CD14-positive monocyte (primary cell): ENCODE measurements around the gene SIPA1L3. TPM values are rescaled to one million over a fixed set of nuclear protein-coding genes. Genes with fewer than 3 reads are reported as not detected.
A peak's percentile ranks its signal among the peaks of the same experiment; 100 is the strongest.

ENCODE experiments used
- DNase-seq, 3 donors: peaks; one replicate each; pipeline ENCODE4 v3.0.0-alpha.2; 2011 to 2022
- H2AFZ ChIP-seq: 2 replicates; pipeline ENCODE4 v1.6.0; 2012; ENCODE audit warnings: mild to moderate bottlenecking, low read depth, low read length, inconsistent platforms; ENCODE audit not compliant: insufficient read depth, poor library complexity, severe bottlenecking
- H3K27ac ChIP-seq, 2 donors: 1 replicate in 1 of 2; 2 replicates in 1 of 2; pipeline ENCODE4 v1.5.1; 2012 to 2013; ENCODE audit warnings: low read length in 2 of 2, control low read depth in 1 of 2, inconsistent platforms in 1 of 2, low read depth in 1 of 2, mild to moderate bottlenecking in 1 of 2
- H3K27me3 ChIP-seq, 2 donors: one replicate each; pipeline versions ENCODE4 v1.6.0 to v1.6.1; 2011 to 2013; ENCODE audit warnings: low read length in 2 of 2; ENCODE audit not compliant: control insufficient read depth in 2 of 2, insufficient read depth in 2 of 2
- H3K36me3 ChIP-seq, 2 donors: replicated peaks in 1 of 2; 1 replicate in 1 of 2; 2 replicates in 1 of 2; pipeline versions ENCODE4 v1.5.1 to v1.6.1; 2012 to 2013; ENCODE audit warnings: low read length in 2 of 2, control low read depth in 1 of 2, inconsistent platforms in 1 of 2, mild to moderate bottlenecking in 1 of 2; ENCODE audit not compliant: insufficient read depth in 2 of 2, control insufficient read depth in 1 of 2
- H3K4me1 ChIP-seq, 2 donors: 1 replicate in 1 of 2; 2 replicates in 1 of 2; pipeline versions ENCODE4 v1.5.1 to v1.6.1; 2012 to 2013; ENCODE audit warnings: low read length in 2 of 2, control low read depth in 1 of 2, inconsistent platforms in 1 of 2, mild to moderate bottlenecking in 1 of 2, moderate library complexity in 1 of 2; ENCODE audit not compliant: insufficient read depth in 2 of 2, control insufficient read depth in 1 of 2
- H3K4me2 ChIP-seq: replicated peaks from 2 replicates; pipeline ENCODE3; 2012; ENCODE audit warnings: low read length, moderate library complexity, mild to moderate bottlenecking; ENCODE audit not compliant: poor library complexity, severe bottlenecking; ENCODE audit errors: extremely low read depth
- H3K4me3 ChIP-seq, 3 experiments: fragments of 200-600 bp in 1 of 3; sonication (generic) in 1 of 3; replicated peaks in 1 of 3; 1 replicate in 2 of 3; 2 replicates in 1 of 3; pipeline ENCODE4 v1.5.1; 2011 to 2013; ENCODE audit warnings: low read length in 3 of 3, mild to moderate bottlenecking in 3 of 3, control low read depth in 2 of 3, low read depth in 2 of 3, inconsistent platforms in 1 of 3, moderate library complexity in 1 of 3
- H3K79me2 ChIP-seq: 2 replicates; pipeline ENCODE4 v1.6.0; 2012; ENCODE audit warnings: mild to moderate bottlenecking, control low read depth, inconsistent platforms, low read length, moderate library complexity; ENCODE audit not compliant: insufficient read depth
- H3K9ac ChIP-seq: 2 replicates; pipeline ENCODE4 v1.6.0; 2017; ENCODE audit warnings: low read length, mild to moderate bottlenecking; ENCODE audit not compliant: insufficient read depth, poor library complexity, severe bottlenecking
- H3K9me3 ChIP-seq, 2 donors: replicated peaks in 1 of 2; 1 replicate in 1 of 2; 2 replicates in 1 of 2; pipeline versions ENCODE4 v1.5.1 to v1.6.1; 2012 to 2013; ENCODE audit warnings: low read length in 2 of 2, control low read depth in 1 of 2; ENCODE audit not compliant: control insufficient read depth in 1 of 2, insufficient read depth in 1 of 2
- H4K20me1 ChIP-seq: 2 replicates; pipeline ENCODE4 v1.6.0; 2012; ENCODE audit warnings: mild to moderate bottlenecking, low read length, control low read depth, moderate library complexity; ENCODE audit not compliant: insufficient read depth
- H3K27ac Mint-ChIP-seq, 7 donors: one replicate each; pipeline ENCODE4 v1.8.0; 2020; ENCODE audit warnings: mild to moderate bottlenecking in 7 of 7, mixed read lengths in 7 of 7, moderate library complexity in 6 of 7, inconsistent platforms in 2 of 7
- H3K27me3 Mint-ChIP-seq, 3 donors: one replicate each; pipeline ENCODE4 v1.8.0; 2021 to 2022; ENCODE audit warnings: low read depth in 3 of 3, mild to moderate bottlenecking in 3 of 3, mixed read lengths in 3 of 3, moderate library complexity in 3 of 3, inconsistent platforms in 1 of 3
- H3K36me3 Mint-ChIP-seq, 2 donors: one replicate each; pipeline ENCODE4 v1.8.0; 2020; ENCODE audit warnings: mixed read lengths in 2 of 2, inconsistent platforms in 1 of 2, mild to moderate bottlenecking in 1 of 2
- H3K4me1 Mint-ChIP-seq: one replicate; pipeline ENCODE4 v1.8.0; 2020; ENCODE audit warnings: mild to moderate bottlenecking, mixed read lengths
- H3K4me3 Mint-ChIP-seq, 2 donors: one replicate each; pipeline ENCODE4 v1.8.0; 2020; ENCODE audit warnings: mild to moderate bottlenecking in 2 of 2, mixed read lengths in 2 of 2, moderate library complexity in 1 of 2
- H3K9me3 Mint-ChIP-seq, 7 donors: one replicate each; pipeline ENCODE4 v1.8.0; 2020 to 2022; ENCODE audit warnings: mixed read lengths in 7 of 7, mild to moderate bottlenecking in 6 of 7, moderate library complexity in 6 of 7, inconsistent platforms in 2 of 7
- WGBS: methylation state at CpG from one replicate; pipeline ENCODE4 v1.1.5; 2013; ENCODE audit warnings: missing lambda C conversion rate; ENCODE audit not compliant: insufficient coverage; 5-methylcytosine and 5-hydroxymethylcytosine counted together
- intact Hi-C, 2 donors: fragments of 100-400 bp; cut with micrococcal nuclease; formaldehyde crosslinking; loops; one replicate each; pipeline versions ENCODE4 v1.15.0 to v1.15.1; 2023
- polyA plus RNA-seq, 3 donors: library from polyadenylated mRNA; depleted of rRNA in 1 of 3; unstranded in 2 of 3; stranded (reverse) in 1 of 3; fragments of 300-500 nt in 2 of 3; fragments of >200 nt in 1 of 3; fragmentation: Illumina TruSeq in 2 of 3; gene quantifications; 1 replicate in 2 of 3; 2 replicates in 1 of 3; pipeline ENCODE4 v1.2.3, GENCODE V29; 2012 to 2021
- TF ChIP-seq, protein P1 (sequence below): fragments of 200-600 bp; IDR thresholded peaks from one replicate; pipeline ENCODE4 v1.8.0; 2022; ENCODE audit warnings: antibody characterized with exemption, mild to moderate bottlenecking

Gene SIPA1L3
- polyA plus RNA-seq, 3 donors, result 0.55 to 4.5 (median 0.99) TPM

DNA sequence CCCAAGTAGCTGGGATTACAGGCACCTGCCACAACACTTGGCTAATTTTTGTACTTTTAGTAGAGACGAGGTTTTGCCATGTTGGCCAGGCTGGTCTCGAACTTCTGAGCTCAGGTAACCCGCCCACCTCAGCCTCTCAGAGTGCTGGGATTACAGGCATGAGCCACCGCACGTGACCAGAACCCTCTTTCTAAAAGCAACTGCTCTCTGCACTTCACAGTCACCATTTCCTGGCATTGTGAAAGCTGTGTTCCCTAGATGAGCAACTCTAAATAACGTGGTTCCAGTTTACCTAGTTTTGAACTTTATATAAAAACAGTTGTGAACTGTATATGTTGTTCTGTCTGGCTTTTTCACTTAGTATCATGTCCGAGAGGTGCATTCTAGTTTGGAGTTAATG is 152.9 kb downstream of the SIPA1L3 start:
- Mint-ChIP-seq H3K4me1 (peaks cover 33% of the 10 kb centered on the region), H3K36me3 (peaks cover 3 to 7% of the 10 kb centered on the region in 2 donors), H3K27ac (peak overlapping the region in 6 of 7 donors; percentile 50 to 86 (median 72)), H3K9me3 (no peaks in the 10 kb centered on the region), H3K27me3 (peaks cover 0 to 2% (median 0%) of the 10 kb centered on the region in 3 donors), H3K4me3 (peak overlapping the region in 1 of 2 donors; percentile 30)
- Histone ChIP-seq H3K27ac (peak overlapping the region; percentile 40 to 42), H3K9ac (peak overlapping the region; percentile 25), H3K4me2 (no peak overlapping the region), H3K4me3 (no peak overlapping the region), H3K79me2 (no peaks in the 10 kb centered on the region), H2AFZ (peak overlapping the region; percentile 43), H3K9me3 (no peaks in the 10 kb centered on the region), H3K36me3 (no peaks in the 10 kb centered on the region), H4K20me1 (no peaks in the 10 kb centered on the region), H3K27me3 (no peaks in the 10 kb centered on the region), H3K4me1 (peaks cover 21 to 24% of the 10 kb centered on the region in 2 donors)
- TF ChIP-seq, protein P1, sequence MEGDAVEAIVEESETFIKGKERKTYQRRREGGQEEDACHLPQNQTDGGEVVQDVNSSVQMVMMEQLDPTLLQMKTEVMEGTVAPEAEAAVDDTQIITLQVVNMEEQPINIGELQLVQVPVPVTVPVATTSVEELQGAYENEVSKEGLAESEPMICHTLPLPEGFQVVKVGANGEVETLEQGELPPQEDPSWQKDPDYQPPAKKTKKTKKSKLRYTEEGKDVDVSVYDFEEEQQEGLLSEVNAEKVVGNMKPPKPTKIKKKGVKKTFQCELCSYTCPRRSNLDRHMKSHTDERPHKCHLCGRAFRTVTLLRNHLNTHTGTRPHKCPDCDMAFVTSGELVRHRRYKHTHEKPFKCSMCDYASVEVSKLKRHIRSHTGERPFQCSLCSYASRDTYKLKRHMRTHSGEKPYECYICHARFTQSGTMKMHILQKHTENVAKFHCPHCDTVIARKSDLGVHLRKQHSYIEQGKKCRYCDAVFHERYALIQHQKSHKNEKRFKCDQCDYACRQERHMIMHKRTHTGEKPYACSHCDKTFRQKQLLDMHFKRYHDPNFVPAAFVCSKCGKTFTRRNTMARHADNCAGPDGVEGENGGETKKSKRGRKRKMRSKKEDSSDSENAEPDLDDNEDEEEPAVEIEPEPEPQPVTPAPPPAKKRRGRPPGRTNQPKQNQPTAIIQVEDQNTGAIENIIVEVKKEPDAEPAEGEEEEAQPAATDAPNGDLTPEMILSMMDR, result no peak
- DNase-seq, result peak; percentile 38 to 45 (median 45)
- 16% methylated on average over 6 of the region's 7 CpGs for WGBS
- intact Hi-C loops, result no loop called here

DNA sequence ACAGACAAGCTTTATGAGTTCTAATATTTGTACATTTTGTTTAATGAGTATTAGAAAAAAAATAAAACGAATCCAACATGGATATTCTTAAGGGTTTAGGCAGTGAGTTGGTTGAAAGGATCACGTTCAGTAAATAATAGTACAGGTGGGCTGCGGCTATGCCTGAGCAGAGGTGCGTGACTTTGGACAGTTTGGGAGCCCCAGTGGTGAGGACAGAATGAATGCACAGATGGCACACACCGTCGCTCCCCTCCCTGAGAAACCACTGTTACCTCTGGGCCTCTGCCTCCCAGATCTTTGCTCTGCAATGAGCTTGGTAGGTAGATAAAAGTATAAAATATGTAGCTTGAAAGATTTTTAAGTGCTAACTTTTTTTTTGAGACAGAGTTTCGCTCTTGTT is 153.3 kb downstream of the SIPA1L3 start:
- no peaks in the 10 kb centered on the region for H3K27me3 ChIP-seq
- H3K27ac Mint-ChIP-seq, result peak overlapping the region in 4 of 7 donors; percentile 0 to 86 (median 66)
- no peak overlapping the region for H3K4me3 Mint-ChIP-seq
- peak overlapping the region in 1 of 2 donors; percentile 40 for H3K27ac ChIP-seq
- no peaks in the 10 kb centered on the region for H4K20me1 ChIP-seq
- no peaks in the 10 kb centered on the region for H3K9me3 ChIP-seq
- H3K79me2 ChIP-seq, result no peaks in the 10 kb centered on the region
- H3K36me3 ChIP-seq, result no peaks in the 10 kb centered on the region
- DNase-seq, result no peak
- TF ChIP-seq, protein P1, result no peak
- H3K4me1 ChIP-seq, result peaks cover 16 to 20% of the 10 kb centered on the region in 2 donors
- no peak overlapping the region for H3K4me3 ChIP-seq
- peaks cover 3 to 7% of the 10 kb centered on the region in 2 donors for H3K36me3 Mint-ChIP-seq
- WGBS, result 100% methylated on average over 1 of the region's 7 CpGs
- no peak overlapping the region for H3K4me2 ChIP-seq
- peak overlapping the region; percentile 43 for H2AFZ ChIP-seq
- peaks cover 0 to 2% (median 0%) of the 10 kb centered on the region in 3 donors for H3K27me3 Mint-ChIP-seq
- H3K9ac ChIP-seq, result peak overlapping the region; percentile 25
- intact Hi-C loops, result no loop called here
- H3K4me1 Mint-ChIP-seq, result peaks cover 29% of the 10 kb centered on the region
- H3K9me3 Mint-ChIP-seq, result no peaks in the 10 kb centered on the region
